ENCODE measurements around the gene SYT12.
A peak's percentile ranks its signal among the peaks of the same experiment; 100 is the strongest.

SYT12 gene

GRCh38 chr11:67055812-67056211 lies 32.9 kb downstream of the SYT12 start (continued):
- TF ChIP-seq SALL2 (tag by site-specific recombination; IDR thresholded peaks at IDR 0.05; ENCODE audit: borderline replicate concordance) (no peak), ZNF362 (tag by site-specific recombination; IDR thresholded peaks at IDR 0.05) (no peak), ZBTB6 (tag by site-specific recombination; IDR thresholded peaks at IDR 0.05) (no peak), ZNF776 (tag by site-specific recombination; IDR thresholded peaks at IDR 0.05; ENCODE audit: borderline replicate concordance) (no peak), ZNF548 (tag by site-specific recombination; IDR thresholded peaks at IDR 0.05) (no peak), ZNF175 (tag by site-specific recombination; IDR thresholded peaks at IDR 0.05) (no peak), ZSCAN16 (tag by site-specific recombination; IDR thresholded peaks at IDR 0.05) (no peak), ZNF239 (tag by site-specific recombination; IDR thresholded peaks at IDR 0.05) (no peak), ZNF211 (tag by site-specific recombination; IDR thresholded peaks at IDR 0.05; ENCODE audit: low read depth) (no peak), ZFHX2 (tag by site-specific recombination; conservative IDR thresholded peaks at IDR 0.05) (peak; percentile 94), ZNF549 (tag by site-specific recombination; IDR thresholded peaks at IDR 0.05) (no peak)
- TF ChIP-seq, protein P1, sequence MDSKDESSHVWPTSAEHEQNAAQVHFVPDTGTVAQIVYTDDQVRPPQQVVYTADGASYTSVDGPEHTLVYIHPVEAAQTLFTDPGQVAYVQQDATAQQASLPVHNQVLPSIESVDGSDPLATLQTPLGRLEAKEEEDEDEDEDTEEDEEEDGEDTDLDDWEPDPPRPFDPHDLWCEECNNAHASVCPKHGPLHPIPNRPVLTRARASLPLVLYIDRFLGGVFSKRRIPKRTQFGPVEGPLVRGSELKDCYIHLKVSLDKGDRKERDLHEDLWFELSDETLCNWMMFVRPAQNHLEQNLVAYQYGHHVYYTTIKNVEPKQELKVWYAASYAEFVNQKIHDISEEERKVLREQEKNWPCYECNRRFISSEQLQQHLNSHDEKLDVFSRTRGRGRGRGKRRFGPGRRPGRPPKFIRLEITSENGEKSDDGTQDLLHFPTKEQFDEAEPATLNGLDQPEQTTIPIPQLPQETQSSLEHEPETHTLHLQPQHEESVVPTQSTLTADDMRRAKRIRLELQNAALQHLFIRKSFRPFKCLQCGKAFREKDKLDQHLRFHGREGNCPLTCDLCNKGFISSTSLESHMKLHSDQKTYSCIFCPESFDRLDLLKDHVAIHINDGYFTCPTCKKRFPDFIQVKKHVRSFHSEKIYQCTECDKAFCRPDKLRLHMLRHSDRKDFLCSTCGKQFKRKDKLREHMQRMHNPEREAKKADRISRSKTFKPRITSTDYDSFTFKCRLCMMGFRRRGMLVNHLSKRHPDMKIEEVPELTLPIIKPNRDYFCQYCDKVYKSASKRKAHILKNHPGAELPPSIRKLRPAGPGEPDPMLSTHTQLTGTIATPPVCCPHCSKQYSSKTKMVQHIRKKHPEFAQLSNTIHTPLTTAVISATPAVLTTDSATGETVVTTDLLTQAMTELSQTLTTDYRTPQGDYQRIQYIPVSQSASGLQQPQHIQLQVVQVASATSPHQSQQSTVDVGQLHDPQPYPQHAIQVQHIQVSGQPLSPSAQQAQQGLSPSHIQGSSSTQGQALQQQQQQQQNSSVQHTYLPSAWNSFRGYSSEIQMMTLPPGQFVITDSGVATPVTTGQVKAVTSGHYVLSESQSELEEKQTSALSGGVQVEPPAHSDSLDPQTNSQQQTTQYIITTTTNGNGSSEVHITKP (tag by site-specific recombination; IDR thresholded peaks at IDR 0.05), result peak; percentile 66
- TF ChIP-seq, protein P2, sequence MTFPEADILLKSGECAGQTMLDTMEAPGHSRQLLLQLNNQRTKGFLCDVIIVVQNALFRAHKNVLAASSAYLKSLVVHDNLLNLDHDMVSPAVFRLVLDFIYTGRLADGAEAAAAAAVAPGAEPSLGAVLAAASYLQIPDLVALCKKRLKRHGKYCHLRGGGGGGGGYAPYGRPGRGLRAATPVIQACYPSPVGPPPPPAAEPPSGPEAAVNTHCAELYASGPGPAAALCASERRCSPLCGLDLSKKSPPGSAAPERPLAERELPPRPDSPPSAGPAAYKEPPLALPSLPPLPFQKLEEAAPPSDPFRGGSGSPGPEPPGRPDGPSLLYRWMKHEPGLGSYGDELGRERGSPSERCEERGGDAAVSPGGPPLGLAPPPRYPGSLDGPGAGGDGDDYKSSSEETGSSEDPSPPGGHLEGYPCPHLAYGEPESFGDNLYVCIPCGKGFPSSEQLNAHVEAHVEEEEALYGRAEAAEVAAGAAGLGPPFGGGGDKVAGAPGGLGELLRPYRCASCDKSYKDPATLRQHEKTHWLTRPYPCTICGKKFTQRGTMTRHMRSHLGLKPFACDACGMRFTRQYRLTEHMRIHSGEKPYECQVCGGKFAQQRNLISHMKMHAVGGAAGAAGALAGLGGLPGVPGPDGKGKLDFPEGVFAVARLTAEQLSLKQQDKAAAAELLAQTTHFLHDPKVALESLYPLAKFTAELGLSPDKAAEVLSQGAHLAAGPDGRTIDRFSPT (tag by site-specific recombination; IDR thresholded peaks at IDR 0.05), result no peak
- TF ChIP-seq, protein P3, sequence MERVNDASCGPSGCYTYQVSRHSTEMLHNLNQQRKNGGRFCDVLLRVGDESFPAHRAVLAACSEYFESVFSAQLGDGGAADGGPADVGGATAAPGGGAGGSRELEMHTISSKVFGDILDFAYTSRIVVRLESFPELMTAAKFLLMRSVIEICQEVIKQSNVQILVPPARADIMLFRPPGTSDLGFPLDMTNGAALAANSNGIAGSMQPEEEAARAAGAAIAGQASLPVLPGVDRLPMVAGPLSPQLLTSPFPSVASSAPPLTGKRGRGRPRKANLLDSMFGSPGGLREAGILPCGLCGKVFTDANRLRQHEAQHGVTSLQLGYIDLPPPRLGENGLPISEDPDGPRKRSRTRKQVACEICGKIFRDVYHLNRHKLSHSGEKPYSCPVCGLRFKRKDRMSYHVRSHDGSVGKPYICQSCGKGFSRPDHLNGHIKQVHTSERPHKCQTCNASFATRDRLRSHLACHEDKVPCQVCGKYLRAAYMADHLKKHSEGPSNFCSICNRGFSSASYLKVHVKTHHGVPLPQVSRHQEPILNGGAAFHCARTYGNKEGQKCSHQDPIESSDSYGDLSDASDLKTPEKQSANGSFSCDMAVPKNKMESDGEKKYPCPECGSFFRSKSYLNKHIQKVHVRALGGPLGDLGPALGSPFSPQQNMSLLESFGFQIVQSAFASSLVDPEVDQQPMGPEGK (tag by site-specific recombination; IDR thresholded peaks at IDR 0.05), result peak; percentile 63
